Spleen (tissue), 11 donors: ENCODE data around the gene SLC34A1. TPM values are rescaled to one million over a fixed set of nuclear protein-coding genes. Genes with fewer than 3 reads are reported as not detected.

Experiments
- DNase-seq: peaks from one replicate; pipeline ENCODE4 v3.0.0-alpha.2; 2020
- H3K27ac ChIP-seq, 8 donors: fragments of 200-600 bp; sonication (generic) in 7 of 8; 1 replicate in 4 of 8; 2 replicates in 4 of 8; pipeline versions ENCODE4 v1.5.0 to v1.8.0; 2016 to 2021; ENCODE audit warnings: inconsistent platforms in 4 of 8, mild to moderate bottlenecking in 4 of 8, moderate library complexity in 1 of 8
- H3K27me3 ChIP-seq, 7 donors: fragments of 200-600 bp; sonication (generic) in 6 of 7; replicated peaks in 1 of 7; 1 replicate in 4 of 7; 2 replicates in 3 of 7; pipeline versions ENCODE4 v1.5.0 to v1.8.0; 2016 to 2021; ENCODE audit warnings: inconsistent platforms in 3 of 7, mild to moderate bottlenecking in 1 of 7
- H3K36me3 ChIP-seq, 6 donors: fragments of 200-600 bp; sonication (generic) in 5 of 6; 1 replicate in 4 of 6; 2 replicates in 2 of 6; pipeline versions ENCODE4 v1.5.0 to v1.8.0; 2016 to 2021; ENCODE audit warnings: inconsistent platforms in 2 of 6
- H3K4me1 ChIP-seq, 6 donors: fragments of 200-600 bp; sonication (generic) in 5 of 6; 1 replicate in 3 of 6; 2 replicates in 3 of 6; pipeline versions ENCODE4 v1.5.0 to v1.8.0; 2016 to 2021; ENCODE audit warnings: inconsistent platforms in 3 of 6
- H3K4me3 ChIP-seq, 8 donors: fragments of 200-600 bp; sonication (generic) in 7 of 8; 1 replicate in 4 of 8; 2 replicates in 4 of 8; pipeline versions ENCODE4 v1.5.0 to v1.8.0; 2016 to 2021; ENCODE audit warnings: inconsistent platforms in 4 of 8, mild to moderate bottlenecking in 4 of 8, moderate library complexity in 2 of 8
- H3K9me3 ChIP-seq, 8 donors: fragments of 200-600 bp; sonication (generic) in 7 of 8; 1 replicate in 4 of 8; 2 replicates in 4 of 8; pipeline versions ENCODE4 v1.5.0 to v1.8.0; 2016 to 2021; ENCODE audit warnings: inconsistent platforms in 4 of 8
- POLR2A ChIP-seq, 3 donors: fragments of 450-650 bp; IDR thresholded peaks; one replicate each; pipeline ENCODE4 v1.5.1; 2017; ENCODE audit warnings: antibody characterized with exemption in 3 of 3, mild to moderate bottlenecking in 1 of 3
- POLR2AphosphoS5 ChIP-seq, 3 donors: sonication (generic); formaldehyde crosslinking; IDR thresholded peaks; one replicate each; pipeline ENCODE4 v1.5.1; 2017; ENCODE audit warnings: antibody characterized with exemption in 3 of 3
- WGBS, 5 donors: extraction: QIAGEN DNeasy Blood & Tissue Kit in 3 of 5; methylation state at CpG; one replicate each; pipeline versions ENCODE4 v1.1.5 to v1.1.7; 2013 to 2018; 5-methylcytosine and 5-hydroxymethylcytosine counted together
- intact Hi-C: fragments of 100-400 bp; cut with DNase I; formaldehyde crosslinking; loops from one replicate; pipeline ENCODE4 v1.15.0; 2023; ENCODE audit warnings: low total_unique reads
- polyA plus RNA-seq, 3 donors: library from polyadenylated mRNA; stranded (reverse); fragments of 200-250 nt; gene quantifications; one replicate each; pipeline ENCODE4 v1.2.1, GENCODE V29; 2013
- total RNA-seq, 7 donors: library from RNA; depleted of rRNA in 3 of 7; stranded (reverse); fragments of >200 nt in 3 of 7; fragmentation: NEBNext Ultra II Directional in 4 of 7; extraction: Animal tissue kit (Norgen Biotek cat#: 25700) in 4 of 7; gene quantifications; one replicate each; pipeline versions ENCODE4 v1.1.0 to v1.2.1, GENCODE V29; 2016 to 2021
- TF ChIP-seq, protein P1 (sequence below), 11 experiments: fragments of 200-600 bp in 7 of 11; fragments of 450-650 bp in 4 of 11; sonication (generic) in 4 of 11; IDR thresholded peaks in 8 of 11; conservative IDR thresholded peaks in 3 of 11; 1 replicate in 7 of 11; 2 replicates in 4 of 11; pipeline versions ENCODE4 v1.4.0 to v1.8.0; 2016 to 2021; ENCODE audit warnings: antibody characterized with exemption in 11 of 11, inconsistent platforms in 4 of 11, mild to moderate bottlenecking in 1 of 11
- donor health status: healthy with polysubstance abuse.
- donor health status: DM: no; HTN: no; CAD: no; lungs with moderate emphysema.
- donor health status: DM: no; HTN: no; CAD: no.
- donor health status: Bipolar disorder and iron deficiency.
- donor health status: healthy.
- donor health status: DM: no; HTN: no; CAD: no.
- donor health status: DM: yes; HTN: yes; CAD: no.

Gene SLC34A1
- total and polyA plus RNA-seq, 10 donors, result 0.02 to 0.77 (median 0.14) TPM; not detected in 3

DNA sequence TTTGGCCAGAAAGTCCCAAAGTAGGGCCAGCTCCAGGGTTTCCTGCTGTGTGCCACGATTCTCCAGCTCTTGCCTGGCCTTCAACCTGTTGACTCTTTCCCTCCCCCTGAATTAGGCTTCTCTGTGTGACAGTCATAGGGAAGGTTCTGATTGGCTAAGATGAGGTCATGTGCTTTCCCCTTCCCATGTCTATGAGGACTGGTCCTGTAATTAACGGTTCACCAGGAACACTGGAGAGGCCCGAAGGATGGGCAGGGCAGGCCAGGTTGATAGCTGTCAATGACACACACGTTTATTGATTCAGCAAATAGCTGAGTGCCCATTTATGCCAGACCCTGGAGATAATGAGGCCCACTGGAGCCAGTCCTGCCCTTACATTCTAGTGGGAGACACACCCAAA is 53.4 kb downstream of the SLC34A1 start:
- no peak for TF ChIP-seq POLR2AphosphoS5 (IDR thresholded peaks at IDR 0.05)
- no peak for TF ChIP-seq POLR2A (IDR thresholded peaks at IDR 0.05)
- TF ChIP-seq, protein P1, sequence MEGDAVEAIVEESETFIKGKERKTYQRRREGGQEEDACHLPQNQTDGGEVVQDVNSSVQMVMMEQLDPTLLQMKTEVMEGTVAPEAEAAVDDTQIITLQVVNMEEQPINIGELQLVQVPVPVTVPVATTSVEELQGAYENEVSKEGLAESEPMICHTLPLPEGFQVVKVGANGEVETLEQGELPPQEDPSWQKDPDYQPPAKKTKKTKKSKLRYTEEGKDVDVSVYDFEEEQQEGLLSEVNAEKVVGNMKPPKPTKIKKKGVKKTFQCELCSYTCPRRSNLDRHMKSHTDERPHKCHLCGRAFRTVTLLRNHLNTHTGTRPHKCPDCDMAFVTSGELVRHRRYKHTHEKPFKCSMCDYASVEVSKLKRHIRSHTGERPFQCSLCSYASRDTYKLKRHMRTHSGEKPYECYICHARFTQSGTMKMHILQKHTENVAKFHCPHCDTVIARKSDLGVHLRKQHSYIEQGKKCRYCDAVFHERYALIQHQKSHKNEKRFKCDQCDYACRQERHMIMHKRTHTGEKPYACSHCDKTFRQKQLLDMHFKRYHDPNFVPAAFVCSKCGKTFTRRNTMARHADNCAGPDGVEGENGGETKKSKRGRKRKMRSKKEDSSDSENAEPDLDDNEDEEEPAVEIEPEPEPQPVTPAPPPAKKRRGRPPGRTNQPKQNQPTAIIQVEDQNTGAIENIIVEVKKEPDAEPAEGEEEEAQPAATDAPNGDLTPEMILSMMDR (IDR thresholded peaks at IDR 0.05 in 8 of 11, conservative IDR thresholded peaks at IDR 0.05 in 3 of 11), result no peak
- no peaks in the 10 kb centered on the region for H3K9me3 ChIP-seq
- 75 to 86% (median 81%) methylated on average over 4 of the region's 4 CpGs for WGBS, 5 donors
- no peak overlapping the region for H3K4me3 ChIP-seq
- H3K36me3 ChIP-seq, result peaks cover 12 to 100% (median 97%) of the 10 kb centered on the region in 6 donors
- H3K27me3 ChIP-seq, result no peaks in the 10 kb centered on the region
- intact Hi-C loops, result no loop called here
- peak overlapping the region in 2 of 8 donors; percentile 35 to 36 for H3K27ac ChIP-seq
- DNase-seq, result no peak
- H3K4me1 ChIP-seq, result peaks cover 8 to 97% (median 35%) of the 10 kb centered on the region in 6 donors

DNA sequence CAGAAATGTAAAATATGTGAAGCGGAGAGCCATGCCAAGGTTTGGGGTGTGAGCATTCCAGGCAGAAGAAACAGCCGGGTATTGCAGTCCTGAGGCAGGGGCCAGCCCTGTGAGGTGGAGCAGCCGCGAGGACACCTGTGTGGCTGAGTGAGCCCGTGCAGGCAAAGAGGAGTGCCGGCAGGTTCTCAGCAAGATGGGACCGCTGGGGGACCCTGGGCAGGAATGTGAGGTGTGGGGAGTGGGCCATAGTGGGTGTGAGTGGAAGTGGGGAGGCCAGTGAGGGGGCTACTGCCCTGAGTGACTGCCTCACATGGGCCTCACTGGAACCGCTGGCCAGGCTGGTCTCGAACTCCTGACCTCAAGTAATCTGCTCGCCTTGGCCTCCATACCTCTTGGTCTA is 54.2 kb downstream of the SLC34A1 start:
- Histone ChIP-seq H3K27me3 (no peaks in the 10 kb centered on the region), H3K4me3 (no peak overlapping the region), H3K4me1 (peaks cover 0 to 97% (median 30%) of the 10 kb centered on the region in 6 donors), H3K9me3 (no peaks in the 10 kb centered on the region), H3K27ac (peak overlapping the region in 3 of 8 donors; percentile 9 to 42 (median 28)), H3K36me3 (peaks cover 12 to 100% (median 94%) of the 10 kb centered on the region in 6 donors)
- WGBS, 5 donors, result 89 to 96% (median 95%) methylated on average over 10 of the region's 10 CpGs
- TF ChIP-seq POLR2AphosphoS5 (IDR thresholded peaks at IDR 0.05) (peak; percentile 51 to 81 (median 52)), POLR2A (IDR thresholded peaks at IDR 0.05) (no peak)
- intact Hi-C loops, result no loop called here
- no peak for DNase-seq

DNA sequence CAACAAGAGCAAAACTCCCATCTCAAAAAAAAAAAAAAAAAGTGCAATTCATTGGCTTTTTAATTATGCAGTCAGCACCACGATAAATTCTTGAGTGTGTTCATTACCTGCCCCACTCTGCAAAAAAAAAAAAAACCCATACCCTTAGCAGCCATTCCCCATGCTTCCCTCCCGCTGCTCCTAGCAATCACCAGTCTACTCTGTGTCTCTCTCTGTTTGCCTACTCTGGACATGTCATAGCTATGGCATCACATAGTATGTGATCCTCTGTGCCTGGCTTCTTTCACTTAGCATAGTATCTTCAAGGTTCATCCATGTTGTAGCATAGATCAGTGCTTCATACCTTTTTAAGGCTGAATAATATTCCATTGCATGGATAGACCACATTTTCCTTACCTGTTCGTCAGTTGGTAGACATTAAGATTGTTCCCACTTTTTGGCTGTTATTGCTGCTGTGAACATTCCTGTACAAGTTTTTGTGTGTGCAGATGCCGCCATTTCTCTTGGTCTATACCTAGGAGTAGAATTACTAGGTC is 55.4 kb downstream of the SLC34A1 start:
- Histone ChIP-seq H3K27ac (peak overlapping the region in 1 of 8 donors; percentile 36), H3K4me3 (no peak overlapping the region), H3K36me3 (peaks cover 12 to 97% (median 83%) of the 10 kb centered on the region in 6 donors), H3K9me3 (no peaks in the 10 kb centered on the region), H3K4me1 (peaks cover 0 to 97% (median 22%) of the 10 kb centered on the region in 6 donors), H3K27me3 (no peaks in the 10 kb centered on the region)
- DNase-seq, result no peak
- TF ChIP-seq POLR2AphosphoS5 (IDR thresholded peaks at IDR 0.05), result no peak
- TF ChIP-seq, protein P1 (IDR thresholded peaks at IDR 0.05 in 8 of 11, conservative IDR thresholded peaks at IDR 0.05 in 3 of 11), result no peak
- no peak for TF ChIP-seq POLR2A (IDR thresholded peaks at IDR 0.05)
- 94 to 99% (median 97%) methylated on average over 4 of the region's 4 CpGs for WGBS, 5 donors
- intact Hi-C loops, result no loop called here

DNA sequence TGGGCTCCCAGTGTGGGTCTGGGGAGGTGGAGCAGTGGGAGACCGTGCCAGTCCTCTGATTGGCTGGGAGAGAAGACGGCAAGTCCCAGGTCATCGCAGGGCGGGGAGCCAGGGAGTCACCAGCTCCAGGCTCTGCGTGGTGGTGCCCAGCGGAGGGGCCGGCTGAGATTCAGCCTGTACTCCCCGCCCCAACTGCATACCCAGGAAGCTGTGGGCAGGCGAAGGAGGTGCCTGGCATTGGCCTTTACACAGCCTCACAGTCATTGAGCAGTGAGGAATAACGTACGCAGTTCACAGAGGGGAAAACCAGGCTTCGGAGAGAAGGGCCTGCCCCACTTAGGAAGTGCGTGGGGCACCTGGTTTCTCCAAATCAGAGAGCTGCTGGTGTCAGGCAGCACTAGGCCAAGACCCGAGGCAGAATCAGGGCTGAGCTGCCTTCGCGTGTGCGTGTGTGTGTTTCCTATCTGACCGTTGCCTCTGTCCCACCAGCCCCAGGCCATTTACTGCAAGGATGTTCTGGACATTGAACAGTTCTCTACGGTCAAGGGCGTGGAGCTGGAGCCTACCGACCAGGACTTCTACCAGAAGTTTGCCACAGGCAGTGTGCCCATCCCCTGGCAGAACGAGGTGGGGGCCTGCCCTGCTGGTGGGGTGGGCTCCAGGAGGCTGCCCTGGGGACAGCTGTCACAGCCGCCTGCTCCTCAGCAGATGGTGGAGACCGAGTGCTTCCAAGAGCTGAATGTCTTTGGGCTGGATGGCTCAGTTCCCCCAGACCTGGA is 56.2 kb downstream of the SLC34A1 start:
- Histone ChIP-seq H3K36me3 (peaks cover 12 to 89% (median 74%) of the 10 kb centered on the region in 6 donors), H3K27me3 (no peaks in the 10 kb centered on the region), H3K27ac (peak overlapping the region in 3 of 8 donors; percentile 26 to 36 (median 28)), H3K9me3 (no peaks in the 10 kb centered on the region), H3K4me1 (peaks cover under 1 to 97% (median 26%) of the 10 kb centered on the region in 6 donors), H3K4me3 (no peak overlapping the region)
- TF ChIP-seq, protein P1 (IDR thresholded peaks at IDR 0.05 in 8 of 11, conservative IDR thresholded peaks at IDR 0.05 in 3 of 11), result no peak
- TF ChIP-seq POLR2AphosphoS5 (IDR thresholded peaks at IDR 0.05), result peak; percentile 35 to 70 (median 36)
- DNase-seq, result no peak
- WGBS, 5 donors, result 73 to 88% (median 86%) methylated on average over 12 to 24 of the region's 24 CpGs
- intact Hi-C loops, result no loop called here
